Endodermal cell (in vitro differentiated cells): Measurements from ENCODE around the gene ZFAND6. TPM values are rescaled to one million over a fixed set of nuclear protein-coding genes. Genes with fewer than 3 reads are reported as not detected.

ENCODE experiments used
- DNase-seq: peaks from one replicate; pipeline ENCODE4 v3.0.0-alpha.2; 2017
- H3K27ac ChIP-seq: 2 replicates; pipeline ENCODE4 v1.5.1; 2013; ENCODE audit warnings: mild to moderate bottlenecking, low read depth, low read length, moderate library complexity
- H3K27me3 ChIP-seq: 2 replicates; pipeline ENCODE4 v1.6.1; 2013; ENCODE audit warnings: mild to moderate bottlenecking, low read length, moderate library complexity; ENCODE audit not compliant: insufficient read depth, control insufficient read depth, poor library complexity, severe bottlenecking
- H3K36me3 ChIP-seq: 2 replicates; pipeline ENCODE4 v1.7.0; 2013; ENCODE audit warnings: mild to moderate bottlenecking, low read length, moderate library complexity; ENCODE audit not compliant: control insufficient read depth, insufficient read depth
- H3K4me1 ChIP-seq: one replicate; pipeline ENCODE4 v1.7.0; 2013; ENCODE audit warnings: low read length; ENCODE audit not compliant: control insufficient read depth, insufficient read depth
- H3K4me3 ChIP-seq: 2 replicates; pipeline ENCODE4 v1.5.1; 2013; ENCODE audit warnings: mild to moderate bottlenecking, low read length, moderate library complexity
- H3K9ac ChIP-seq: 2 replicates; pipeline ENCODE4 v1.6.1; 2013; ENCODE audit warnings: mild to moderate bottlenecking, low read length, moderate library complexity; ENCODE audit not compliant: poor library complexity, severe bottlenecking; ENCODE audit errors: extremely low read depth
- H3K9me3 ChIP-seq: 2 replicates; pipeline ENCODE4 v1.6.1; 2013; ENCODE audit warnings: mild to moderate bottlenecking, low read length, moderate library complexity; ENCODE audit not compliant: control insufficient read depth
- H3K27ac Mint-ChIP-seq: 2 replicates; pipeline ENCODE4 v1.8.0; 2020; ENCODE audit warnings: mixed read lengths
- H3K27me3 Mint-ChIP-seq: 2 replicates; pipeline ENCODE4 v1.8.0; 2021; ENCODE audit warnings: mild to moderate bottlenecking, mixed read lengths; ENCODE audit not compliant: insufficient read depth
- H3K36me3 Mint-ChIP-seq: 2 replicates; pipeline ENCODE4 v1.8.0; 2020; ENCODE audit warnings: low read depth, mixed read lengths
- H3K4me1 Mint-ChIP-seq: 2 replicates; pipeline ENCODE4 v1.8.0; 2020; ENCODE audit warnings: mixed read lengths
- H3K4me3 Mint-ChIP-seq: 2 replicates; pipeline ENCODE4 v1.8.0; 2020; ENCODE audit warnings: mild to moderate bottlenecking, moderate library complexity, mixed read lengths
- H3K9me3 Mint-ChIP-seq: 2 replicates; pipeline ENCODE4 v1.8.0; 2020; ENCODE audit warnings: mild to moderate bottlenecking, mixed read lengths
- CTCF ChIP-seq: fragments of 200-600 bp; sonication (generic); conservative IDR thresholded peaks from 2 replicates; pipeline ENCODE4 v1.5.0; 2021; ENCODE audit warnings: antibody characterized with exemption, mild to moderate bottlenecking
- WGBS, 2 experiments: methylation state at CpG; one replicate each; pipeline versions ENCODE4 v1.1.5 to v1.1.7; 2013; ENCODE audit warnings: missing lambda C conversion rate in 2 of 2, mixed read lengths in 1 of 2; ENCODE audit not compliant: insufficient coverage in 1 of 2, insufficient read length in 1 of 2; 5-methylcytosine and 5-hydroxymethylcytosine counted together
- total RNA-seq, 2 donors: library from RNA; stranded (reverse); fragmentation: NEBNext Ultra II Directional in 1 of 2; extraction: Animal tissue kit (Norgen Biotek cat#: 25700) in 1 of 2; gene quantifications; 2 replicates in 1 of 2; 3 replicates in 1 of 2; pipeline ENCODE4 v1.2.1, GENCODE V29; 2021

Gene ZFAND6
- total RNA-seq, 2 donors from 2014 or later = 84.5 to 86.2 TPM

GRCh38 chr15:80159811-80160569 lies 100.5 kb downstream of the ZFAND6 start:
- H3K27ac Mint-ChIP-seq = no peak overlapping the region
- no peaks in the 10 kb centered on the region for H3K27me3 ChIP-seq
- no peak for DNase-seq
- no peaks in the 10 kb centered on the region for H3K4me1 Mint-ChIP-seq
- H3K36me3 ChIP-seq = no peaks in the 10 kb centered on the region
- no peak overlapping the region for H3K9ac ChIP-seq
- H3K36me3 Mint-ChIP-seq = peaks cover 17% of the 10 kb centered on the region
- no peak overlapping the region for H3K27ac ChIP-seq
- 94 to 100% methylated on average over 7 to 12 of the region's 12 CpGs for WGBS, 2 experiments
- no peaks in the 10 kb centered on the region for H3K9me3 Mint-ChIP-seq
- H3K27me3 Mint-ChIP-seq = no peaks in the 10 kb centered on the region
- no peak overlapping the region for H3K4me3 Mint-ChIP-seq
- no peak for TF ChIP-seq CTCF
- no peak overlapping the region for H3K4me3 ChIP-seq
- no peaks in the 10 kb centered on the region for H3K4me1 ChIP-seq
- H3K9me3 ChIP-seq = no peaks in the 10 kb centered on the region

DNA sequence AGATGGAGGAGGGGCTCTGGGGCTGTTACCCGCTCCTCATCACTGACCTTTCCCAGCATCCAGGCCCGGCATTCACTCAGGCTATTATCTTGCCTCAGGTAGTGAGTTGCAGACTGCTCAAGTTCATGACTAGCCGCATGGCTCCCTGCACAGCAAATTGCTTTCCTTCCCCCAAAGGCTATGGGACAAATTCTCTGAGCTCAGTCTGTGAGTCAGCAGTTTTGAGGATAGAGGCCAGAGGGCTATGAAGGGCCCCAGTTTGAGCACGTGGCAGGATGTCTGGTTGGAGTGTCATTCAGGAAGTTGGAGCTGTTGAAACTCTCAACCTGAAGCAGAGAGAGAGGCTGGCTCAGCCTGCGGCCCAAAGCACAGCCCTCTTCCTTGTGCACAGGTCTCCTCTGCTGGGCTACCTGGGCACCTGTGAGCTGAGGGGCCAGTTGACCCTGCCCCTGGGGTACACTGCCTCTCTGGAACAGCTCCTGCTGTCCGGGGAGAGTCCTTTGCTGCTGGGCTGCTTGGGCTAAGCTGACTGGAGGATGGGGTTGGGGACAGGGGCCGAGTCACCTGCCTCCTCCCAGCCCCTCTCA lies 101.2 kb downstream of the ZFAND6 start:
- Histone ChIP-seq H3K36me3 (no peaks in the 10 kb centered on the region), H3K9me3 (no peaks in the 10 kb centered on the region), H3K4me3 (no peak overlapping the region), H3K27me3 (no peaks in the 10 kb centered on the region), H3K9ac (no peak overlapping the region), H3K27ac (no peak overlapping the region), H3K4me1 (no peaks in the 10 kb centered on the region)
- Mint-ChIP-seq H3K27me3 (no peaks in the 10 kb centered on the region), H3K36me3 (peaks cover 17% of the 10 kb centered on the region), H3K4me1 (no peaks in the 10 kb centered on the region), H3K4me3 (no peak overlapping the region), H3K9me3 (no peaks in the 10 kb centered on the region), H3K27ac (no peak overlapping the region)
- no peak for DNase-seq
- WGBS, 2 experiments = 88 to 91% methylated on average over 4 to 7 of the region's 7 CpGs
- no peak for TF ChIP-seq CTCF

DNA sequence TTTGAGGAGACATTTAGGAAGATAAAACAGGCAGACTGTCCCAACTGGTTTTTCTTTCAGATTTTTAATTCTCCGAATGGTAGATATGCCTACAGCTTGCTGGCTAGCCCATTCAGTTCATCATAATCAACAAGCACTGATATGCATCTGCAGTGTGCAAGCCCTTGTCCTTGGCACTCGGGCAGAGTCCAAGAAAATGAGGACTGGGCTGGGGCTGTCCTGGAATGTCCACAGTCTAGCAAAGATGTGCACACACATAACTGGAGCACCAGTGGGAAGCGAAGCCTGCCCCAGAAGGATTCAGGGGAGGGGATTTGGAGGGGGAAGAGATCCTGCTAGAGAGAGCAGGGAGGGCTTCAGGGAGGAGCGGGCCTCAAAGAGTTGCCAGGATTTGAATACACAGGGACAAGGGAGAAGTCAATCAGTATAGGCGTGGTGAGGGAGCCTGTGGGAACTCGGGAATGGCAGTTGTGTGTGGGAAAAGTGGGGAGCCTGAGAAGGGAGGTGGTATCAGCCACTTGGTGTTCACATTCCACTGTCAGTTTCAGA lies 102.1 kb downstream of the ZFAND6 start:
- no peaks in the 10 kb centered on the region for H3K27me3 ChIP-seq
- Mint-ChIP-seq H3K4me1 (no peaks in the 10 kb centered on the region), H3K4me3 (no peak overlapping the region), H3K36me3 (peaks cover 17% of the 10 kb centered on the region), H3K27ac (peak overlapping the region; percentile 50), H3K27me3 (no peaks in the 10 kb centered on the region), H3K9me3 (no peaks in the 10 kb centered on the region)
- no peak overlapping the region for H3K4me3 ChIP-seq
- no peak for DNase-seq
- no peaks in the 10 kb centered on the region for H3K4me1 ChIP-seq
- no peaks in the 10 kb centered on the region for H3K9me3 ChIP-seq
- 95% methylated on average over 6 of the region's 6 CpGs for WGBS, 2 experiments
- no peaks in the 10 kb centered on the region for H3K36me3 ChIP-seq
- H3K9ac ChIP-seq = no peak overlapping the region
- H3K27ac ChIP-seq = no peak overlapping the region
- no peak for TF ChIP-seq CTCF
